Suprapubic skin (tissue), 3 donors: ENCODE results near the gene SLC38A1.

ENCODE experiments used
- POLR2A ChIP-seq, 2 donors: fragments of 450-650 bp; IDR thresholded peaks; one replicate each; pipeline ENCODE4 v1.6.1; 2017; ENCODE audit warnings: antibody characterized with exemption in 2 of 2, mild to moderate bottlenecking in 2 of 2, moderate library complexity in 2 of 2
- TF ChIP-seq, protein P1 (sequence below), 2 donors: fragments of 200-600 bp in 1 of 2; fragments of 450-650 bp in 1 of 2; sonication (generic) in 1 of 2; IDR thresholded peaks; one replicate each; pipeline ENCODE4 v1.5.1; 2016 to 2019; ENCODE audit warnings: antibody characterized with exemption in 2 of 2, mild to moderate bottlenecking in 1 of 2, moderate library complexity in 1 of 2

DNA sequence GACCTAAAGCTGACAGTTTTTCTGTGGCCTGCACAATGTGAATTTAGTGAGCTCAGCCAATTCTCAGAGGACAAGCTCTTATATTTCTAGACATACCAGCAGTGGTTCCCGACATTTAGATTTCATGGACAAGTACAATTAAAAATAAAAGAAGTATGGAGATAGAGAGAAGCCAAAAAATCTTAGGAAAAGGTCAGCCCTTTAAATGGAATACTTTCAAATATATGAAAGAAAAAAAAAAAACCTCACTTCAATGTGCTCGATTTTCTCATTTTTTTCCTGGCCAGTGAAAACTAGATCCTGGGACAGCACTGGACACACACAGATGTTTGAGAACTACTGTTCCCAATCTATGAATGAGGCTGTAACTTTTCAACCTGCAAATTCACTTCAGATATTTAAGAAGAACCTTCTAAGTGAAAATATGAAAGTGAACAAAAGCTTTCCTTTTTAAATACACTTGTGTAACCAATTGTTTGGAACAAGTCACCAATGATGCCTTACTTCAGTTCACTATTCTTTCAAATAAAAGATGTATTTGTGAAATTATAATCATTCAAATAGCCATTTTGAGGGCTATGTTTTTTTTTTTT lies 109.4 kb downstream of the SLC38A1 start:
- no peak for TF ChIP-seq POLR2A (IDR thresholded peaks at IDR 0.05)
- TF ChIP-seq, protein P1, sequence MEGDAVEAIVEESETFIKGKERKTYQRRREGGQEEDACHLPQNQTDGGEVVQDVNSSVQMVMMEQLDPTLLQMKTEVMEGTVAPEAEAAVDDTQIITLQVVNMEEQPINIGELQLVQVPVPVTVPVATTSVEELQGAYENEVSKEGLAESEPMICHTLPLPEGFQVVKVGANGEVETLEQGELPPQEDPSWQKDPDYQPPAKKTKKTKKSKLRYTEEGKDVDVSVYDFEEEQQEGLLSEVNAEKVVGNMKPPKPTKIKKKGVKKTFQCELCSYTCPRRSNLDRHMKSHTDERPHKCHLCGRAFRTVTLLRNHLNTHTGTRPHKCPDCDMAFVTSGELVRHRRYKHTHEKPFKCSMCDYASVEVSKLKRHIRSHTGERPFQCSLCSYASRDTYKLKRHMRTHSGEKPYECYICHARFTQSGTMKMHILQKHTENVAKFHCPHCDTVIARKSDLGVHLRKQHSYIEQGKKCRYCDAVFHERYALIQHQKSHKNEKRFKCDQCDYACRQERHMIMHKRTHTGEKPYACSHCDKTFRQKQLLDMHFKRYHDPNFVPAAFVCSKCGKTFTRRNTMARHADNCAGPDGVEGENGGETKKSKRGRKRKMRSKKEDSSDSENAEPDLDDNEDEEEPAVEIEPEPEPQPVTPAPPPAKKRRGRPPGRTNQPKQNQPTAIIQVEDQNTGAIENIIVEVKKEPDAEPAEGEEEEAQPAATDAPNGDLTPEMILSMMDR (IDR thresholded peaks at IDR 0.05), result no peak
